H1 (cell line): Measurements from ENCODE around the gene GTSF1L. TPM values are rescaled to one million over a fixed set of nuclear protein-coding genes. Genes with fewer than 3 reads are reported as not detected.

Source experiments
- CBX8 ChIP-seq: fragments of 300-800, 300-1000 bp; sonication (generic); IDR thresholded peaks from 2 replicates; pipeline ENCODE4 v1.7.1; 2016; ENCODE audit warnings: low read depth, low read length, borderline replicate concordance
- JUN ChIP-seq: IDR thresholded peaks from 2 replicates; pipeline ENCODE4 v1.6.1; 2011; ENCODE audit warnings: low read depth, mild to moderate bottlenecking, improper control_type of control experiment, low read length
- RFX5 ChIP-seq: IDR thresholded peaks from 2 replicates; pipeline ENCODE4 v1.6.1; 2011; ENCODE audit warnings: low read depth, low read length, improper control_type of control experiment, borderline replicate concordance
- polyA plus RNA-seq, 7 experiments: library from polyadenylated mRNA; depleted of rRNA in 3 of 7; stranded (reverse) in 5 of 7; unstranded in 2 of 7; fragments of >200 nt in 5 of 7; fragments of 200-250 nt in 2 of 7; gene quantifications; 1 replicate in 5 of 7; 2 replicates in 1 of 7; 4 replicates in 1 of 7; pipeline versions ENCODE4 v1.2.1 to v1.2.3, GENCODE V29; 2011 to 2013; ENCODE audit warnings: missing spikeins in 2 of 7, mixed read lengths in 2 of 7
- total RNA-seq: library from RNA; stranded (reverse); fragmentation: NEBNext Ultra II Directional; extraction: Animal tissue kit (Norgen Biotek cat#: 25700); gene quantifications from 2 replicates; pipeline ENCODE4 v1.2.1, GENCODE V29; 2021

Gene GTSF1L
- total and polyA plus RNA-seq, 2 of the 8 experiments (the other 6 are each of a cell fraction or from before 2014, with no cell fraction given): not detected

GRCh38 chr20:43680981-43681380, 45.8 kb downstream of the GTSF1L start (continued):
- TF ChIP-seq RFX5 (no peak), JUN (no peak), CBX8 (no peak)
